GM12874 (cell line): ENCODE data around the gene WDR36.

Source experiments
- CTCF ChIP-seq: IDR thresholded peaks from 2 replicates; pipeline ENCODE4 v1.5.1; 2011; ENCODE audit warnings: low read depth, mild to moderate bottlenecking, control low read depth, low read length, moderate library complexity; ENCODE audit not compliant: insufficient read depth

Gene WDR36

GRCh38 chr5:111076091-111076490 lies 16.1 kb upstream of the WDR36 start:
- no peak for TF ChIP-seq CTCF

- no peak for TF ChIP-seq CTCF
These were observed 14.5 kb upstream of the WDR36 start for GRCh38 chr5:111077678-111078077.

DNA sequence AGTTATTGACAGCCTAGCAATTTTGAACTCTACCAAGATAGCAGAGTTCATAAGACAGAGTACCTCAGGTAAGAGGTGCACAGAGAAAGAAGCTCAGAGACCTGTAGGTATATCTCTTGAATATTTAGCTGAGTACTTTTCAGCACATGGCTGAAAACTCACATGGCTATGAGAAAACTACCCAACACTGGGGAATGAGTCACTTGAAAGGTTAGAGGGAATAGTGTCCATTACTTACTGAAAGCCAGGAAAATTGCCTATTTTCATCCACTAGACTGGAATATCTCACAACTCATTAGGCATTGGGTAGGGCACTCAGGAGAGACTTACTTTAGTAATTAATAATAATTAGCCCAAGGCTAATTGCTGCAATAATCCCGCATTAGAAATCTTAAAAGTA lies 12.3 kb upstream of the WDR36 start:
- TF ChIP-seq CTCF: no peak

GRCh38 chr5:111083323-111083722 lies 8.8 kb upstream of the WDR36 start:
- TF ChIP-seq CTCF: no peak

- TF ChIP-seq CTCF: no peak
These were observed 3.8 kb downstream of the WDR36 start for GRCh38 chr5:111095982-111096381.

DNA sequence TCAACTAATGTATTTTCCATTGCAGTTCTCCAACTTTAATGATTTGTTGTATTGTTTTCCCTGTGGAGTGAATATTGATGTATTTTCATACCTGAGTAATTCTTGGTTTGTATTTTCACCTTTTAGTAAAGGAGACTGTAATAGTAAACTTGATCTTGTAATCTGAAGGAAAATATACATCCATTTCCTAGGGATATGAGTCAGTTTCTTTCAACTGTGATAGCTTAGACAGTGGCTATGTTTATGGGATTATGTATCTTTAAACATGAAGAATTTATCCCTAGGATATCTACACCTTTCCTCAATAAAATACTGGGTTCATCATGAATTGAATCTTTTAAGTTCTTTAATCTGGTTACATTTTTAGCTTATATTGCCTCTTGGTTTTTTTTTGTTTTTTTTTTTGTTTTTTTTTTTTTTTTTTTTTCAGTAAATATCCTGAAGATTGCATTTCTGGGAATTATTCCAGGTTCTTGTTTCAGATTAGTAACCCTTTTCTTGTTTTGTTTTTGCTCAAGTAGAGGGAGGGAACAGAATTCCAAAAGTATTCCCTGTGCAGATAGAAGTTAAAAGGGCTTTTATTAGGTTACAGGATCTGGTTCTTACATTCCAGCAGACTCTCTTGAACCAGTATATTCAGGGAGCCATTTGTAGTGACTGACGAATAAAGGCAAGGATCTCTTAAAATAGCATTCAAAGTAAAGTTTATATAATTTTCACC lies 7.1 kb downstream of the WDR36 start:
- no peak for TF ChIP-seq CTCF

DNA sequence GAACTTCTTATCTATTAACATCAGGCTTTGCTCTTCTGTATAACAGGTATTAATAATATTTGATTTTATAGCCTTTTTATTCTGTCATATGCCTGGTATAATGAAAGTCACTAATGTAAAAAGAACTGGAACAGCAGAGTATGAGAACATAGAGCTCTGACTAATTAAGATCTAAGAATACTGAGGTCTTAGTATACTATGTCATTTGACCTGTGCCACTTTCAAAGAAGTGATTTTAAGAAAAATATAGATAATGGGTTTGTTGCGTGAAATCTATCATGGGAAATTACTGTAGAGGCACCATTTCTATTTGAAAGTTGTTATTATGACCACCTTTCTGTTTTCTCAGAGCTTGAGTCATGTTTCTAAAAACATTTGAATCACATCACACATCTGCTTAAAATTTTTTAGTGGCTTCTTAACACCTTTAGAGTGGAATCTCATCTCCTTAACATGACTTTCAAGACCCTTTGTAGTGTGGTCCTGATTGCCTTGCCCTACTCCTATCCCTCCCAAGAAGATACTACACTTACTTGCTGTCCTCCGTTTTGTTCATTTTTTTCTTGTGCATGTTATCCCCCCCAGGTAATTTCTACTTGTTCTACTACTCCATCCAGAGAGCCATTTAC lies 14.3 kb downstream of the WDR36 start:
- TF ChIP-seq CTCF: no peak
